GM19395 (cell line): ENCODE measurements around the gene PIGB.
"Not testable (repeated sequence)": the region's sequence is repeated elsewhere in the genome, so short reads cannot be mapped to it uniquely, and the experiment has no call there.

Experiments used
- ATAC-seq: cut with Tn5 transposase; IDR thresholded peaks from one replicate; pipeline ENCODE4 v1.9.1; 2021; ENCODE audit warnings: mild to moderate bottlenecking, moderate library complexity; ENCODE audit not compliant: unreplicated experiment

PIGB gene

DNA sequence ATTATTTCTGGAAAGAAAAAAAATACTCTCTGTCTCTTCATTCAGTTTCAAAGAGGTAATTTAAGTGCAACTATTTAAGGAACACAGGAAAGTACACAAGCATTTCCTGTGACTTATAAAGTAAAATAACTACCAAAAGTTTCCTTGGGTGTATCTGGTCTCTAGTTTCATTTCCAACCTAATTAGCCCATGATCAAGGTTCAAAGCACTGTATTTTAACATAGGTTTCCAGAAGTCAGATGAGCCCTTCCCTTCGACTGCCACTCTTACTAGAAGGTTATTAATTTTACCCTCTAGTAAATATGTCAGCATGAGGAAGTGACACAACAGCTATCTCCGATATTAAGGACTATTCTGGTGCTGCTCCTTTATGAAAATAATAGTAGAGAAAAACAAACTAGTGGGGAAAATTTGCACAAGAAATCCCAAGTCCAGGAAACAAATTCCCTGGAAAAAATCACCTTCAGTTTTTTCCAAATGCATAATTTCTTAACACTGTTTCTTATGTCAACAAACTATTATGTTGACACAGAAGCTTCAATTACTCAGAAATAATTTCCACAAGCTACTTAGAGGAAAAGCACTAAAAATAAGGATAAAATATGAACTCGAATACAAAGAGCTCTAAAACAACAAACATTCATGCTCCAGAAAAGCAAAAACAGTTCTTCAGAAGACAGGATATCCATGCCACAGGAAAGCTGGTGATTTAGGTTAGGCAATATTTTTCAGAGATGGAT, 53.8 kb downstream of the PIGB start:
- peak; percentile 53 for ATAC-seq

DNA sequence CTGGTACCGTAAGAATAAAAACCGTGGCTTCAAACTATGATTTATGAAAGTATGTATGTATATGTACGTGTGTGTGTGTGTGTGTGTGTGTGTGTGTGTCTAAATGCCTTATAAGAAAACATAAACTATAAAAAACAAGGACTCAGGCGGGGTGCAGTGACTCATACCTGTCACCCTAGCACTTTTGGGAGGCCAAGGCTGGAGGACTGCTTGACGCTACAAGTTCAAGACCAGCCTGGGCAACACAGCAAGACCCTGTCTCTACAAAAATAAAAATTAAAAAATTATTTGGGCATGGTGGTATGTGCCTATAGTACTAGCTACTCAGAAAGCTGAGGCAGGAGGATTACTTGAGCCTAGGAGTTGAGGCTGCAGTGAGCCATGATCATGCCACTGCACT, 60.1 kb downstream of the PIGB start:
- no peak for ATAC-seq

DNA sequence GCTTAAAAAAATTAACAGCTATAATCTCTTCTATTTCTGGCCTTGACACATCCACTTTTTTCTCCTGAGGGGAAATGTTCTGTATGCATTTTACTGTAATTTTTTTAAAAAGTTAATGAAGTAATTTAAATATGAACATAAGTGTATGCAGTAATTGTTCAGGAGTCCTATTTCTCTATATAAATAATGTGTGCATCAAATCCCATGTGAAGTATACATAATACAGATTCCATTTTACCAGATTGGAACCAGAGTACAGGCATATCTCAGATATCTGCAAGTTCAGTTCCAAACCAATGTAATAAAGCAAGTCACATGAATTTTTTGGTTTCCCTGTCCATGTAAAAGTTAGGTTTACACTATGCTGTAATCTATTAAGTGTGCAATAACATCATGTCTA, 62.6 kb downstream of the PIGB start:
- no peak for ATAC-seq

DNA sequence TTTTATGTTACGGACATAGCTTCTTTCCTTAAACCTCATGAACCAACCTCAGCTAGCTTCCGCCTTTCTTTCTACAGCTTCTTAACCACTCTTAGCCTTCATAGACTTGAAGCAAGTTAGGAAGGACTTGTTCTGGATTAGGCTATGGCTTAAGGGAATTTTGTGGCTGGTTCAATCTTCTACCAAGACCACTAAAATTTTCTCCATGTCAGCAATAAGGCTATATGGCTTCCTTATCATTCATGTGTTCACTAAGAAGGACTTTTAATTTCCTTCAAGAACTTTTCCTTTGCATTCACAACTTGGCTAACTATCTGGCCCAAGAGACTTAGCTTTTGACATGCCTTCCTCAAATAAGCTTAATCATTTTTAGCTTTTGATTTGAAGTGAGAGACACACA, 64.7 kb downstream of the PIGB start:
- ATAC-seq = no peak

DNA sequence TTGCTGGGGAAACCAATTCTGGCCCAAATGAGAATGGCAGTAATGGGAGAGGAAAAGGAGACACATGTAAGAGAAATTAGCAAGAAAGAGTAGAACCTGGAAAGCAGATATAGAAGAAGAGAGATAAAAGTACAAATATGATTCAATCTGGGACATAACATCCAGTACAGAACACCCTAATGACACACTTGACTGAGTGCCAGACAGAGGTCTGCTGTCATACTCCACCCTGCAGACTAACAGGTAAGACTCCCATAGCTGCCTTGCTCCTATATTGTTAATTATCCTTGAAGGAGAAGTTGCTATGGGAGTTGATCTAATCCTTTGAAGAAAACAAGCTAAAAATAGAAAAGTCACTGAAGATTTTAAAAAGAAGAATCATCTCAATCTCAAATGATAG, 68.0 kb downstream of the PIGB start:
- ATAC-seq = no peak

DNA sequence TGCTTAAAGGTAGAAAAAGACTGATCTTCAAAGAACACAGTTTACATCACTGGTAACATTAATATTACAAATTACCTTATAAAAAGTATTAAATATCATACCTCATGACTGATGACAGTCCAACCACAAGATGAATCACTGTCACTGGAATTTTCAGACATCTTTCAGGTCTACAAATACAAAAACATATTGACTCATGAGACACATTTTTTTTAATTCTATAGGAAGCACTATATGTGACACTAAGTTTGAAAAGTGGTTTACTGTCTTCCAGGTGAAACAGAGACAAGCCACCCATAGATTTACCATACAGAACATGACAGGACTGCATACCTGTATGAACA, 70.2 kb downstream of the PIGB start:
- no peak for ATAC-seq

DNA sequence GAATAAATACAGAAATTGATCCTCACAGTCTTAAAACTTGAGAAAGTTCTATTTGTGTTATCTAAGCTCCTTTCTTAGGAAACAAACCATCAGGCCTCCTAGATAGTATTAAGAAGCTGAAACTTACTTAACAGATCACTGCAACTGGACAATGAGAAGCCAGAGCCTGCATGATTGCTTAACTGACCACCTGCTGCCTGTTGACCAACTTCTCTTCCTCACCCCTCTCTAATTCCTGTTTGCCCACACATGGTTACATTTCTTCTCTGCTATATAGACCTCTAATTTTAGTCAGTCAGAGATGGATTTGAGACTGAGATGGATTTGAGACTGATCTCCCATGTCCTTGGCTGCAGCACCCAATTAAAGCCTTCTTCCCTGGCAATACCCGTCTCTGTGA, 75.7 kb downstream of the PIGB start:
- no peak for ATAC-seq

DNA sequence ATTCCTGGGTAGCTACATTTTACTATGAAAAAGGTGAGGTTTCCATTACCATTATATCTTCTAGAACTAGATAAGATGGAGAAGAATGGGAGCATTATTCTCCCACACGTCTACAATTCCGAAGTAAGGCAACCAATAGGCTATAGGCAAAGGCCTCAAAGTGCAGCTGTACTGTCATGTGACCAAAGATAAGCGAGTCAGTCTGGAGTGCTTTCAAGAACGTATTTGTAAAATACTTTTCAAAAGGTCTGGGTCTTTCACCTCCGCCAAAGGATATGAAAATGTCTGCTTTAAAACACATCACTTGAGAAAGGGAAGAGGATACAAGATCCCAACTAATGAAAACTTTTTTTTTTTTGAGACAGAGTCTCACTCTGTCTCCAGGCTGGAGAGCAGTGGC, 79.2 kb downstream of the PIGB start:
- ATAC-seq = no peak

DNA sequence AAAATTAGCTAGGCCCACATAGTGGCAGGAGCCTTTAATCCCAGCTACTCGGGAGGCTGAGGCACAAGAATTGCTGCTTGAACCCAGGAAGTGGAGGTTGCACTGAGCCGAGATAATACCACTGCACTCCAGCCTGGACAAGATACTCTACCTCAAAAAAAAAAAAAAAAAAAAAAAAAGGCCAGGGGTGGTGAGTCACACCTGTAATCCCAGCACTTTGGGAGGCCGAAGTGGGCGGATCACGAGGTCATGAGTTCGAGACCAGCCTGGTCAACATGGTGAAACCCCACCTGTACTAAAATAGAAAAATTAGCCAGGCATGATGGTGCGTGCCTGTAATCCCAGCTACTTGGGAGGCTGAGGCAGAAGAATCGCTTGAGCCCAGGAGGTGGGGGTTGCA, 81.0 kb downstream of the PIGB start:
- not testable (repeated sequence) for ATAC-seq

DNA sequence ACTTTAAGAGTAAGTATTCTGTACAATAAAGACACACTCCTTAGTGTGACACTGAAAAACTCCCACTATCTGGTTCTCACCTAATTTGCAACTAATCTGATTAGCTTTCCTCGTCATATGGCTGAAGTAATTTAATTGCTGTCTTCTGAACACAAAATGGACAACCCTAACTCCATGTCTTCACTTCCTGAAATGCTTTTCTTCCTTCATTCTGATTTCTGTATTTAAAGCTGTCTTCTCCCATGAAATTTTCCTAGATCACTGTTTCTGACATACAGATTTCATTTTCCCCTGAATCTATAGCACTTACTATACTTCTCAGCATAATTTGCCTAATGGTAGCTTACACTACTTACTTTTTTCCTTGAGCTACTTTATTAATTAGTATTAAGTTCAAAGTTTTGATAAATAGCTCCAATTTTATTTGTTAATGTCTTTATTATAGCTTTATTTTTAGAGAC, 82.8 kb downstream of the PIGB start:
- no peak for ATAC-seq

DNA sequence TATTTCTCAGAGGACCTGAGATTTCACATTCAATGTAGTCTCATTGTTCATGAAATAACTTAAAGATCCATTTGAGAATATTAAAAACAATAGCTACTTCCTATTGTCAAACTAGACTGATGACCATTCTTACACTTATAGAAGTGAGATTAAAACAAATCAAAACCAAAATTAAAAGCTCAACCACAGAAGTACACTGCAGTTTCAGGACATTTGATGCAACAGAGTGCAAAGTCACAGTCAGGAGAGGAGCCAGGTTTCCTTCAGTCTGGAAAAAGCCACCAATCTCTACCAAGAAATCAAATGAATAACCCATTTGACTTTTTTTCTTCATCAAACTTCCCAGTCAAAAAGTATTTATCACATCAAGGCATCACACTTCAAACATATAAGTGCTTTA, 83.7 kb downstream of the PIGB start:
- ATAC-seq = no peak

DNA sequence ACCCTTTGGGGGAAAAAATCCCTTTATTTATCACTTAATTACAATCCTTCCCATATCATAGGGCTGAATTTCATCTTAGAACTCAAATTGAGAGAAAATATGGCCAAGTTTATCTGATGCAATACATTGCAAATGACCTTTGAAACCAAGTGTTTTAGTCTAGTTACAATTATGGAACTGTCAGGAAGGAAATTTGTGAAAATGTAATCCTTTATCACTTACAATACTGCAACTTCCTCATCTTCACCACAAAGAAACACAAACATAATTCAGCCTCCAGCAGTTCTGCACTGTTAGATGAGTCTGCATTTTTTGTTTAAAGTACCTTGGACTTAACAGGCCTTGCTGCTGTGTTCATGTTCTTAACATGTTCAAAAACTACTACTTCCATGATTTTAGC, 84.5 kb downstream of the PIGB start:
- ATAC-seq = no peak
